Duodenal mucosa (tissue), 2 donors: ENCODE data around the gene MMS22L.

Source experiments
- H3K27ac ChIP-seq: one replicate; pipeline ENCODE4 v1.7.0; 2013; ENCODE audit warnings: low read depth, low read length
- H3K27me3 ChIP-seq, 2 donors: one replicate each; pipeline ENCODE4 v1.7.0; 2013; ENCODE audit warnings: low read length in 2 of 2, control low read depth in 1 of 2; ENCODE audit not compliant: insufficient read depth in 2 of 2, control insufficient read depth in 1 of 2
- H3K36me3 ChIP-seq, 2 donors: one replicate each; pipeline ENCODE4 v1.7.0; 2013; ENCODE audit warnings: low read length in 2 of 2, control low read depth in 1 of 2; ENCODE audit not compliant: insufficient read depth in 2 of 2, control insufficient read depth in 1 of 2
- H3K4me1 ChIP-seq, 2 donors: one replicate each; pipeline ENCODE4 v1.7.0; 2013; ENCODE audit warnings: low read length in 2 of 2, control low read depth in 1 of 2; ENCODE audit not compliant: insufficient read depth in 2 of 2, control insufficient read depth in 1 of 2
- H3K4me3 ChIP-seq, 2 donors: one replicate each; pipeline ENCODE4 v1.7.0; 2013; ENCODE audit warnings: low read length in 2 of 2, low read depth in 1 of 2
- H3K9ac ChIP-seq, 2 donors: one replicate each; pipeline ENCODE4 v1.7.0; 2013; ENCODE audit warnings: low read length in 2 of 2, low read depth in 1 of 2
- H3K9me3 ChIP-seq, 2 donors: one replicate each; pipeline ENCODE4 v1.7.0; 2013; ENCODE audit warnings: low read length in 2 of 2, control low read depth in 1 of 2; ENCODE audit not compliant: control insufficient read depth in 1 of 2

Gene MMS22L

GRCh38 chr6:97102145-97102790, 180.7 kb downstream of the MMS22L start:
- H3K36me3 ChIP-seq, result no peaks in the 10 kb centered on the region
- no peaks in the 10 kb centered on the region for H3K27me3 ChIP-seq
- H3K9ac ChIP-seq, result no peak overlapping the region
- H3K9me3 ChIP-seq, result no peaks in the 10 kb centered on the region
- no peak overlapping the region for H3K4me3 ChIP-seq
- H3K27ac ChIP-seq, result no peak overlapping the region
- H3K4me1 ChIP-seq, result no peaks in the 10 kb centered on the region

DNA sequence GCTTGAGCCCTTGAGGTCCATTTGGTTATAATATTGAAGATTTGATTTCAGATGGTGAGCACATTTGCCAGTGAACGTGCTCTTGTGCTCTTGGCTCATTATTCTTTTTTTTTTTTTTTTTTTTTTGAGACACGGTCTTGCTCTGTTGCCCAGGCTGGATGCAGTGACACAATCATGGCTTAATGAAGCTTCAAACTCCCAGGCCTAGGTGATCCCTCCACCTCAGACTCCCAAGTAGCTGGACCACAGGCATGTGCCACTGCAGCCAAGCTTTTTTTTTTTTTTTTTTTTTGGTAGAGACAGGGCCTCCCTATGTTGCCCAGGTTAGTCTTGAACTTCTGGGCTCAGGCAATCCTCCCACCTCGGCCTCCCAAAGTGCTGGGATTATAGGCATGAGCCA, 182.3 kb downstream of the MMS22L start:
- no peaks in the 10 kb centered on the region for H3K9me3 ChIP-seq
- no peaks in the 10 kb centered on the region for H3K36me3 ChIP-seq
- H3K27me3 ChIP-seq, result no peaks in the 10 kb centered on the region
- H3K4me3 ChIP-seq, result no peak overlapping the region
- no peak overlapping the region for H3K9ac ChIP-seq
- no peak overlapping the region for H3K27ac ChIP-seq
- H3K4me1 ChIP-seq, result no peaks in the 10 kb centered on the region

GRCh38 chr6:97097068-97098047, 185.7 kb downstream of the MMS22L start:
- Histone ChIP-seq H3K27me3 (no peaks in the 10 kb centered on the region), H3K36me3 (no peaks in the 10 kb centered on the region), H3K4me1 (no peaks in the 10 kb centered on the region), H3K27ac (no peak overlapping the region), H3K9ac (no peak overlapping the region), H3K4me3 (no peak overlapping the region), H3K9me3 (no peaks in the 10 kb centered on the region)

DNA sequence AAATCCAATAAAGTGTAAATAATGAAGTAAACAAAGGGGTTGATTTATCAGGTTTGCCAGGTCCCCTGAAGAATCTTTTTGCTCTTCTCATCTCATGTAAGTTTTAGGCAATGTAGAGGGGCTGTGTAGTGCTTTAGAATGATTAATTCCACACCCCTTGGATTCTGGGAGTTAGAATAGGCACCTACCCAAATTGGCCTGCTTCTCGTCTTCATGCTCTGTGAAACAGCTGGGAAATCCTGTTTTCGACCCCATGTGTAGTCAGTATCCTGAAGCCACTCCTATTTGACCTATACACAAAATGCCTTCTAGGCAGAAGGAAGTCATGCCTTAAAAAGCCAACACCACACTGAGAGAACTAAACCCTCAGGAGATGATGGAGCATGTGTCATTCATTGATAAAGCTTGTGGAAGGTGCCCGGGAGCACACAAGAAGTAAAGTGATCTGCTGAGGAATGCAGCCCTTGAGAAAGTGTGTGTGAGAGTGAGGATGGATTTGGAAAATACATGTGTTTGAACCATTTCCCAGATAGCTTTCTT, 187.6 kb downstream of the MMS22L start:
- Histone ChIP-seq H3K27me3 (no peaks in the 10 kb centered on the region), H3K4me3 (no peak overlapping the region), H3K9ac (no peak overlapping the region), H3K36me3 (no peaks in the 10 kb centered on the region), H3K4me1 (no peaks in the 10 kb centered on the region), H3K27ac (no peak overlapping the region), H3K9me3 (no peaks in the 10 kb centered on the region)

DNA sequence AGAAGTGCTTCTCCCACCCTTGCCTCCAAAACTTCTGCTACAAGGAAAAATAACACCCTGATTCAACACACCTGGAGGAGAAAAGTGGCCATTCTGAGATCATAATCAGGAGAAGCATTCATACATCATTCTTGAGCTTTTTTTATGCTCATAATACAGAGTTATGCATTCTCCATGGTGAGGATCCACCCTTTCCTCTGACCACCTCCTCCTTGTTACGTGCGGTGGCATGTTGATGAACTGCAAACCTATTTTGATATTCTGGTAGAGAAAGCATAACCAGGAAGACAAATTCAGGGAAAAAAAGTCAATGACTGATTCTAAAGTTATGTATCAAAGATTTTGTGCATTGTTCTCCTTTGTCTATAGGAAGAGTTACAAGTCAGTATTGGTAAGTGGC, 188.6 kb downstream of the MMS22L start:
- H3K36me3 ChIP-seq, result no peaks in the 10 kb centered on the region
- H3K9me3 ChIP-seq, result no peaks in the 10 kb centered on the region
- no peak overlapping the region for H3K4me3 ChIP-seq

GRCh38 chr6:97092673-97093305, 190.2 kb downstream of the MMS22L start:
- Histone ChIP-seq H3K9me3 (no peaks in the 10 kb centered on the region), H3K27ac (no peak overlapping the region), H3K4me3 (no peak overlapping the region)

More for the DNA sequence above, 188.6 kb downstream of the MMS22L start:
- no peak overlapping the region for H3K27ac ChIP-seq
- no peaks in the 10 kb centered on the region for H3K27me3 ChIP-seq
- no peak overlapping the region for H3K9ac ChIP-seq
- no peaks in the 10 kb centered on the region for H3K4me1 ChIP-seq

More at GRCh38 chr6:97092673-97093305, 190.2 kb downstream of the MMS22L start:
- no peaks in the 10 kb centered on the region for H3K4me1 ChIP-seq
- no peak overlapping the region for H3K9ac ChIP-seq
- H3K27me3 ChIP-seq, result no peaks in the 10 kb centered on the region
- H3K36me3 ChIP-seq, result no peaks in the 10 kb centered on the region
